ENCODE measurements around the gene CCDC192. TPM values are rescaled to one million over a fixed set of nuclear protein-coding genes. Genes with fewer than 3 reads are reported as not detected.

Gene CCDC192
- total RNA-seq, 1 donor from 2014 or later = not detected

- Histone ChIP-seq H3K4me3 (no peak overlapping the region), H3K36me3 (no peaks in the 10 kb centered on the region), H3K27me3 (no peaks in the 10 kb centered on the region), H3K27ac (no peak overlapping the region), H3K9me3 (no peaks in the 10 kb centered on the region), H3K4me1 (peaks cover 11% of the 10 kb centered on the region)
- TF ChIP-seq POLR2A (IDR thresholded peaks at IDR 0.05) (no peak), CTCF (IDR thresholded peaks at IDR 0.05) (no peak)
- no peak for DNase-seq (ENCODE audit: extremely low spot score in 2 of 2)
- intact Hi-C loops (cut with DNase I) = no loop called here
Measured at GRCh38 chr5:127810017-127810416, 106.8 kb downstream of the CCDC192 start.

- no peak overlapping the region for H3K27ac ChIP-seq
- intact Hi-C loops (cut with DNase I) = no loop called here
- H3K4me3 ChIP-seq = no peak overlapping the region
- no peak for DNase-seq (ENCODE audit: extremely low spot score in 2 of 2)
- no peaks in the 10 kb centered on the region for H3K27me3 ChIP-seq
- H3K9me3 ChIP-seq = no peaks in the 10 kb centered on the region
- peaks cover 11% of the 10 kb centered on the region for H3K4me1 ChIP-seq
- H3K36me3 ChIP-seq = no peaks in the 10 kb centered on the region
- TF ChIP-seq POLR2AphosphoS5 (IDR thresholded peaks at IDR 0.05; ENCODE audit: insufficient read depth in 1 of 2, low read depth in 1 of 2) = no peak
Measured at GRCh38 chr5:127810707-127811490, 107.7 kb downstream of the CCDC192 start.

DNA sequence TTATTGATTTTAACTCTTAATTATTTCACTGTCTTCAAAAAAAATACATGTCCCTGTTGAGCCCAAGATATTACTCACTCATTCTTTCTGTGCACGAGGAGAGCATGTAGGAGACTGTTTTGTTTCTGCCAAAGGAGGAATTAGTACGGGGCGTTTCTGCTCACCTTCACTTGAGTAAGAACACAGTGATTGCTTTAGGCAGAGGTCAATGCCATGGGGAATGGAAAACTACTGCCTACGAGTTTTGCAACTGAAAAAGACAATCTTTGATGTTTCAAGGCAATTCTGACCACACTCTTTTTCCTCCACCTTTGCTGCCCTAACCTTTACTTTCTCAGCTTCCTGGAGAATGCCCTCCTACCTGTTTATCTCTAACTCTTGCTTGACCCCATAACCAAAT is 109.4 kb downstream of the CCDC192 start:
- no peak for TF ChIP-seq POLR2A (IDR thresholded peaks at IDR 0.05)
- no peak for TF ChIP-seq CTCF (IDR thresholded peaks at IDR 0.05)
- no peak for TF ChIP-seq POLR2AphosphoS5 (IDR thresholded peaks at IDR 0.05; ENCODE audit: insufficient read depth in 1 of 2, low read depth in 1 of 2)
- no peak for DNase-seq (ENCODE audit: extremely low spot score in 2 of 2)
- Histone ChIP-seq H3K27ac (no peak overlapping the region), H3K36me3 (no peaks in the 10 kb centered on the region), H3K9me3 (no peaks in the 10 kb centered on the region), H3K4me3 (no peak overlapping the region), H3K4me1 (peaks cover 11% of the 10 kb centered on the region), H3K27me3 (no peaks in the 10 kb centered on the region)
- intact Hi-C loops (cut with DNase I) = no loop called here

GRCh38 chr5:127813633-127814587 is 110.7 kb downstream of the CCDC192 start:
- TF ChIP-seq CTCF (IDR thresholded peaks at IDR 0.05) (no peak), POLR2AphosphoS5 (IDR thresholded peaks at IDR 0.05; ENCODE audit: insufficient read depth in 1 of 2, low read depth in 1 of 2) (no peak), POLR2A (IDR thresholded peaks at IDR 0.05) (no peak)
- Histone ChIP-seq H3K27ac (no peak overlapping the region), H3K36me3 (no peaks in the 10 kb centered on the region), H3K9me3 (no peaks in the 10 kb centered on the region), H3K4me3 (no peak overlapping the region), H3K4me1 (peaks cover 11% of the 10 kb centered on the region), H3K27me3 (no peaks in the 10 kb centered on the region)
- DNase-seq (ENCODE audit: extremely low spot score in 2 of 2) = no peak
- intact Hi-C loops (cut with DNase I) = no loop called here

DNA sequence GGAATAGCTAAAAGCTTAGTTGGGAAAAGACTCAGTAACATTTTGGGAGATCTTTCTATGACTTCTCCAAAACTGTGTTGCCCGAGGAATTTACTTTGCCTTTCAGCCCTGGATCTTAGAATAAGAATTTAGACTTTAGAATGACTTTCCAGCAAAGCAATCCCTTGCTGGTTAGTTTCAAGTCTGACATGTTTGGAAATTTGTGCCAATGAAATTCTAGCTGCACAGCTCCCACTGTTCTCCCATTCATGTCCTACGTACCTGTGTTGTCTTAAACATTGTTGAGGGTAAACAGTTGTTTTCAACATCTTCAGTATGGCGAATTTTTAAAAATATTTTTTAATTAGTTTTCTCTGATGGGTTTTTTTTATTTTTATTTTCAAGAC is 111.4 kb downstream of the CCDC192 start:
- no peak overlapping the region for H3K27ac ChIP-seq
- no peak for TF ChIP-seq POLR2AphosphoS5 (IDR thresholded peaks at IDR 0.05; ENCODE audit: insufficient read depth in 1 of 2, low read depth in 1 of 2)
- TF ChIP-seq POLR2A (IDR thresholded peaks at IDR 0.05) = no peak
- no peak for TF ChIP-seq CTCF (IDR thresholded peaks at IDR 0.05)
- DNase-seq (ENCODE audit: extremely low spot score in 2 of 2) = no peak

More for the DNA sequence above, 111.4 kb downstream of the CCDC192 start:
- H3K4me3 ChIP-seq = no peak overlapping the region
- H3K4me1 ChIP-seq = peaks cover 11% of the 10 kb centered on the region
- no peaks in the 10 kb centered on the region for H3K9me3 ChIP-seq
- intact Hi-C loops (cut with DNase I) = no loop called here
- no peaks in the 10 kb centered on the region for H3K36me3 ChIP-seq
- H3K27me3 ChIP-seq = no peaks in the 10 kb centered on the region

Data from vagina (tissue), 2 donors.